Neural progenitor cell (in vitro differentiated cells): ENCODE measurements around the gene ADM5. TPM values are rescaled to one million over a fixed set of nuclear protein-coding genes. Genes with fewer than 3 reads are reported as not detected.

Experiments
- DNase-seq: peaks from one replicate; pipeline ENCODE4 v3.0.0-alpha.2; 2016; ENCODE audit warnings: low spot score
- H2AFZ ChIP-seq: fragments of 200-600 bp; sonication (generic); replicated peaks from 2 replicates; pipeline ENCODE4 v1.6.1; 2016; ENCODE audit warnings: antibody characterized with exemption
- H3F3A ChIP-seq: fragments of 200-600 bp; sonication (generic); 2 replicates; pipeline ENCODE4 v1.6.1; 2016; ENCODE audit warnings: antibody characterized with exemption, low read depth
- H3K27ac ChIP-seq: fragments of 200-600 bp; sonication (generic); 2 replicates; pipeline ENCODE4 v1.5.1; 2016; ENCODE audit warnings: mild to moderate bottlenecking
- H3K27me3 ChIP-seq: fragments of 200-600 bp; sonication (generic); 2 replicates; pipeline ENCODE4 v1.6.1; 2016; ENCODE audit warnings: mild to moderate bottlenecking, moderate library complexity
- H3K36me3 ChIP-seq: fragments of 200-600 bp; sonication (generic); 2 replicates; pipeline ENCODE4 v1.5.1; 2016
- H3K4me1 ChIP-seq: fragments of 200-600 bp; sonication (generic); 2 replicates; pipeline ENCODE4 v1.6.1; 2016; ENCODE audit warnings: mixed run types
- H3K4me2 ChIP-seq: fragments of 200-600 bp; sonication (generic); 2 replicates; pipeline ENCODE4 v1.6.1; 2016
- H3K4me3 ChIP-seq: fragments of 200-600 bp; sonication (generic); 2 replicates; pipeline ENCODE4 v1.5.1; 2016
- H3K79me2 ChIP-seq: fragments of 200-600 bp; sonication (generic); 2 replicates; pipeline ENCODE4 v1.6.1; 2016; ENCODE audit warnings: low read depth
- H3K9ac ChIP-seq: fragments of 200-600 bp; sonication (generic); 2 replicates; pipeline ENCODE4 v1.6.1; 2016
- H3K9me3 ChIP-seq: fragments of 200-600 bp; sonication (generic); 2 replicates; pipeline ENCODE4 v1.5.1; 2016; ENCODE audit warnings: low read depth
- H4K20me1 ChIP-seq: fragments of 200-600 bp; sonication (generic); 2 replicates; pipeline ENCODE4 v1.6.1; 2016; ENCODE audit warnings: low read depth
- H3K27ac Mint-ChIP-seq: 3 replicates; pipeline ENCODE4 v1.8.0; 2021; ENCODE audit warnings: mixed read lengths
- H3K27me3 Mint-ChIP-seq: 2 replicates; pipeline ENCODE4 v1.8.0; 2022; ENCODE audit warnings: low read depth, mild to moderate bottlenecking, inconsistent platforms, moderate library complexity, mixed read lengths; ENCODE audit not compliant: insufficient read depth
- H3K36me3 Mint-ChIP-seq: 3 replicates; pipeline ENCODE4 v1.8.0; 2021; ENCODE audit warnings: mixed read lengths
- H3K4me1 Mint-ChIP-seq: 3 replicates; pipeline ENCODE4 v1.8.0; 2021; ENCODE audit warnings: mixed read lengths
- H3K4me3 Mint-ChIP-seq: 3 replicates; pipeline ENCODE4 v1.8.0; 2021; ENCODE audit warnings: mild to moderate bottlenecking, moderate library complexity, mixed read lengths
- H3K9me3 Mint-ChIP-seq: 3 replicates; pipeline ENCODE4 v1.8.0; 2020; ENCODE audit warnings: mixed read lengths
- CTCF ChIP-seq: fragments of 200-600 bp; sonication (generic); IDR thresholded peaks from 2 replicates; pipeline ENCODE4 v1.5.1; 2017; ENCODE audit warnings: antibody characterized with exemption, mild to moderate bottlenecking
- EZH2 ChIP-seq: fragments of 200-600 bp; sonication (generic); IDR thresholded peaks from 2 replicates; pipeline ENCODE4 v1.6.1; 2017; ENCODE audit warnings: antibody characterized with exemption, mild to moderate bottlenecking, moderate library complexity
- EZH2phosphoT487 ChIP-seq: fragments of 200-600 bp; sonication (generic); IDR thresholded peaks from 2 replicates; pipeline ENCODE4 v1.6.1; 2017; ENCODE audit warnings: antibody characterized with exemption
- total RNA-seq: library from RNA; depleted of rRNA; stranded (reverse); fragments of >200 nt; gene quantifications from 2 replicates; pipeline ENCODE4 v1.2.3, GENCODE V29; 2015; ENCODE audit warnings: low replicate concordance

The ADM5 gene
- total RNA-seq, 1 donor from 2014 or later: 6.0 TPM

GRCh38 chr19:49690656-49691242 lies 1.4 kb downstream of the ADM5 start, which contains the start of gene CPT1C:
Gene CPT1C (plus strand): TSS chr19:49691116. CDS start chr19:49692253, 1,137 bp downstream.
- Mint-ChIP-seq H3K36me3 (peaks cover 11% of the 10 kb centered on the region), H3K27me3 (peaks cover 8% of the 10 kb centered on the region), H3K27ac (peak within 1 kb of the TSS; percentile 94), H3K9me3 (no peaks in the 10 kb centered on the region), H3K4me1 (peaks cover 36% of the 10 kb centered on the region), H3K4me3 (peak within 1 kb of the TSS; percentile 94)
- peaks cover 39% of the 10 kb centered on the region for H4K20me1 ChIP-seq
- peak within 1 kb of the TSS; percentile 85 for H3K4me3 ChIP-seq
- H3K79me2 ChIP-seq: peaks cover 47% of the 10 kb centered on the region
- TF ChIP-seq EZH2phosphoT487 (no peak), CTCF (no peak), EZH2 (no peak)
- H3K27ac ChIP-seq: peak within 1 kb of the TSS; percentile 86
- peaks cover 3% of the 10 kb centered on the region for H3K36me3 ChIP-seq
- peaks cover 14% of the 10 kb centered on the region for H3K4me1 ChIP-seq
- H3K9me3 ChIP-seq: no peaks in the 10 kb centered on the region
- H3K9ac ChIP-seq: peak within 1 kb of the TSS; percentile 45
- H3F3A ChIP-seq: peaks cover 52% of the 10 kb centered on the region
- no peaks in the 10 kb centered on the region for H3K27me3 ChIP-seq
- H3K4me2 ChIP-seq: peak within 1 kb of the TSS; percentile 90
- no peak within 1 kb of the TSS for H2AFZ ChIP-seq
- peak; percentile 95 for DNase-seq

- Histone ChIP-seq H3K4me1 (peaks cover 14% of the 10 kb centered on the region), H3K27me3 (no peaks in the 10 kb centered on the region), H3K27ac (peak overlapping the region; percentile 61), H3K36me3 (peaks cover 3% of the 10 kb centered on the region), H3K9me3 (no peaks in the 10 kb centered on the region), H3K9ac (peak overlapping the region; percentile 5), H3K4me3 (peak overlapping the region; percentile 85), H4K20me1 (peaks cover 32% of the 10 kb centered on the region), H2AFZ (no peak overlapping the region), H3F3A (peaks cover 47% of the 10 kb centered on the region), H3K4me2 (peak overlapping the region; percentile 90), H3K79me2 (peaks cover 47% of the 10 kb centered on the region)
- peaks cover 10% of the 10 kb centered on the region for H3K36me3 Mint-ChIP-seq
- peaks cover 36% of the 10 kb centered on the region for H3K4me1 Mint-ChIP-seq
- H3K27ac Mint-ChIP-seq: peak overlapping the region; percentile 94
- TF ChIP-seq EZH2phosphoT487: no peak
- TF ChIP-seq EZH2: no peak
- no peak for TF ChIP-seq CTCF
- peak overlapping the region; percentile 94 for H3K4me3 Mint-ChIP-seq
- peaks cover 8% of the 10 kb centered on the region for H3K27me3 Mint-ChIP-seq
- no peaks in the 10 kb centered on the region for H3K9me3 Mint-ChIP-seq
- peak; percentile 94 for DNase-seq
Measured at GRCh38 chr19:49691243-49692146, 2.1 kb downstream of the ADM5 start.

- Mint-ChIP-seq H3K4me1 (peaks cover 32% of the 10 kb centered on the region), H3K27ac (no peak overlapping the region), H3K27me3 (peaks cover 8% of the 10 kb centered on the region), H3K36me3 (peaks cover 13% of the 10 kb centered on the region), H3K9me3 (no peaks in the 10 kb centered on the region), H3K4me3 (peak overlapping the region; percentile 94)
- Histone ChIP-seq H3K27ac (no peak overlapping the region), H3F3A (peaks cover 43% of the 10 kb centered on the region), H3K79me2 (peaks cover 47% of the 10 kb centered on the region), H3K4me3 (peak overlapping the region; percentile 85), H3K9me3 (no peaks in the 10 kb centered on the region), H4K20me1 (peaks cover 27% of the 10 kb centered on the region), H3K27me3 (no peaks in the 10 kb centered on the region), H3K9ac (peak overlapping the region; percentile 21), H2AFZ (no peak overlapping the region), H3K4me1 (peaks cover 14% of the 10 kb centered on the region), H3K4me2 (peak overlapping the region; percentile 90), H3K36me3 (peaks cover 3% of the 10 kb centered on the region)
- no peak for DNase-seq
- TF ChIP-seq CTCF: no peak
- no peak for TF ChIP-seq EZH2phosphoT487
- TF ChIP-seq EZH2: no peak
Measured at GRCh38 chr19:49692147-49692506, 2.7 kb downstream of the ADM5 start.
